GM12878 (cell line): Measurements from ENCODE around the gene ZNF804B. TPM values are rescaled to one million over a fixed set of nuclear protein-coding genes. Genes with fewer than 3 reads are reported as not detected.
A peak's percentile ranks its signal among the peaks of the same experiment; 100 is the strongest.

Source experiments
- ATAC-seq: fragments of 200-7000 bp; cut with Tn5 transposase; 3 replicates; pipeline ENCODE4 v1.9.1; 2020; ENCODE audit warnings: mild to moderate bottlenecking, moderate library complexity
- BruUV-seq: library from RNA; stranded (reverse); fragments of 400-500 nt; replicated peaks from 2 replicates; lab custom pipeline; 2021; lab: Mats Ljungman, UMichigan
- CTCF ChIA-PET: fragments of 300-600 bp; sonication (Branson Sonifier 250); formaldehyde crosslinking; extraction: SDS; loops from one replicate; lab custom pipeline; 2021; ENCODE audit warnings: inconsistent platforms; lab: Yijun Ruan, JAX
- POLR2A ChIA-PET: fragments of 350-600 bp; formaldehyde crosslinking; extraction: SDS; loops from one replicate; lab custom pipeline; 2021; ENCODE audit warnings: inconsistent platforms; lab: Charles Lee
- RAD21 ChIA-PET: fragments of 300-600 bp; sonication (Branson Sonifier 250); formaldehyde crosslinking; loops from one replicate; lab custom pipeline; 2023; ENCODE audit warnings: antibody characterized with exemption; ENCODE audit not compliant: unreplicated experiment; lab: Charles Lee
- SMC1A ChIA-PET: fragments of 300-600 bp; sonication (Branson Sonifier 250); formaldehyde crosslinking; loops from one replicate; lab custom pipeline; 2023; ENCODE audit not compliant: unreplicated experiment, uncharacterized antibody; lab: Charles Lee
- DNase-seq: peaks from one replicate; pipeline ENCODE4 v3.0.0-alpha.2; 2011; ENCODE audit warnings: low read depth, low spot score
- FAIRE-seq: peaks from 3 replicates; lab custom pipeline; 2011; peaks lifted over from hg19 to GRCh38; lab: Jason Lieb, UNC
- H2AFZ ChIP-seq: 2 replicates; pipeline ENCODE4 v1.6.0; 2011; ENCODE audit warnings: low read depth, low read length, control low read depth; ENCODE audit not compliant: control insufficient read depth
- H3K27ac ChIP-seq: 2 replicates; pipeline ENCODE4 v1.5.1; 2011; ENCODE audit warnings: control low read depth; ENCODE audit not compliant: control insufficient read depth, insufficient read depth
- H3K27me3 ChIP-seq, 2 experiments: replicated peaks in 1 of 2; 2 replicates each; pipeline versions ENCODE4 v1.6.0 to v1.6.1; 2011; ENCODE audit warnings: low read length in 1 of 2; ENCODE audit not compliant: control insufficient read depth in 2 of 2, insufficient read depth in 2 of 2
- H3K36me3 ChIP-seq, 2 experiments: 2 replicates each; pipeline ENCODE4 v1.5.1; 2011; ENCODE audit warnings: low read length in 1 of 2; ENCODE audit not compliant: control insufficient read depth in 2 of 2, insufficient read depth in 2 of 2
- H3K4me1 ChIP-seq: 2 replicates; pipeline ENCODE4 v1.6.1; 2011; ENCODE audit warnings: mild to moderate bottlenecking, low read length, moderate library complexity, mixed read lengths; ENCODE audit not compliant: control insufficient read depth, insufficient read depth
- H3K4me2 ChIP-seq: 2 replicates; pipeline ENCODE4 v1.6.0; 2011; ENCODE audit warnings: control low read depth; ENCODE audit not compliant: control insufficient read depth, insufficient read depth
- H3K4me3 ChIP-seq: fragments of 200-600 bp; sonication (generic); 2 replicates; pipeline ENCODE4 v1.5.1; 2016
- H3K79me2 ChIP-seq: 2 replicates; pipeline ENCODE4 v1.6.0; 2011; ENCODE audit warnings: low read length; ENCODE audit not compliant: control insufficient read depth, insufficient read depth
- H3K9ac ChIP-seq: 2 replicates; pipeline ENCODE4 v1.8.0; 2011; ENCODE audit warnings: low read length, control low read depth, mixed read lengths; ENCODE audit not compliant: control insufficient read depth, insufficient read depth
- H3K9me3 ChIP-seq: replicated peaks from 3 replicates; pipeline ENCODE4 v1.5.1; 2011; ENCODE audit warnings: mild to moderate bottlenecking, low read length; ENCODE audit not compliant: control insufficient read depth, insufficient read depth
- H4K20me1 ChIP-seq: 2 replicates; pipeline ENCODE4 v1.6.0; 2011; ENCODE audit not compliant: control insufficient read depth, insufficient read depth
- BACH1 ChIP-seq: fragments of 450-650 bp; IDR thresholded peaks from 2 replicates; pipeline ENCODE4 v1.6.1; 2017; ENCODE audit warnings: mild to moderate bottlenecking, borderline replicate concordance
- EED ChIP-seq: sonication (generic); IDR thresholded peaks from 2 replicates; pipeline ENCODE4 v1.6.1; 2016; ENCODE audit warnings: antibody characterized with exemption, low read depth
- MEF2B ChIP-seq: fragments of 450-650 bp; IDR thresholded peaks from 2 replicates; pipeline ENCODE4 v1.6.1; 2018; ENCODE audit warnings: mild to moderate bottlenecking, moderate library complexity; ENCODE audit not compliant: partially characterized antibody, poor library complexity, severe bottlenecking
- MTA2 ChIP-seq: fragments of 450-650 bp; IDR thresholded peaks from 2 replicates; pipeline ENCODE4 v1.6.1; 2016; ENCODE audit warnings: low read depth, mild to moderate bottlenecking, moderate library complexity
- PML ChIP-seq: IDR thresholded peaks from 2 replicates; pipeline ENCODE4 v1.6.1; 2012; ENCODE audit warnings: low read length, inconsistent platforms
- SMAD5 ChIP-seq: IDR thresholded peaks from 2 replicates; pipeline ENCODE4 v1.6.1; 2016; ENCODE audit warnings: antibody characterized with exemption, low read depth
- WGBS: methylation state at CpG from one replicate; pipeline ENCODE4 v1.1.6; 2016; ENCODE audit warnings: low lambda C conversion rate; ENCODE audit not compliant: insufficient replicate concordance, insufficient coverage; ENCODE audit errors: missing lambda C conversion rate; 5-methylcytosine and 5-hydroxymethylcytosine counted together
- in situ Hi-C: fragments of 300-500 bp; cut with MboI; formaldehyde crosslinking; loops from 9 replicates; pipeline ENCODE4 v1.14.3; 2018; ENCODE audit warnings: mixed read lengths
- intact Hi-C: fragments of 100-400 bp; cut with micrococcal nuclease; formaldehyde crosslinking; loops from one replicate; pipeline ENCODE4 v1.14.2; 2022; ENCODE audit not compliant: unreplicated experiment
- polyA plus RNA-seq, 11 experiments: library from polyadenylated mRNA; depleted of rRNA in 4 of 11; unstranded in 6 of 11; stranded (reverse) in 5 of 11; fragments of >200 nt; fragmentation: Nextera tagmentation in 4 of 11; fragmentation: Illumina TruSeq in 1 of 11; extraction: Ambion mirVana in 4 of 11; extraction: Trizol in 1 of 11; gene quantifications; 1 replicate in 1 of 11; 2 replicates in 10 of 11; pipeline versions ENCODE4 v1.2.1 to v1.2.3, GENCODE V29; 2011 to 2016; ENCODE audit warnings: inconsistent platforms in 2 of 11, missing spikeins in 2 of 11, low read depth in 1 of 11
- total RNA-seq, 4 experiments: library from RNA; depleted of rRNA in 3 of 4; stranded (reverse); fragments of >200 nt in 3 of 4; fragmentation: Illumina TruSeq in 1 of 4; extraction: Trizol in 1 of 4; gene quantifications; 2 replicates each; pipeline versions ENCODE4 v1.2.1 to v1.2.3, GENCODE V29; 2013 to 2021
- TF ChIP-seq, protein P1 (sequence below): fragments of 450-650 bp; IDR thresholded peaks from 2 replicates; pipeline ENCODE4 v1.6.1; 2017; ENCODE audit warnings: low read depth, mild to moderate bottlenecking, moderate library complexity
- TF ChIP-seq, protein P2 (sequence below): IDR thresholded peaks from 2 replicates; pipeline ENCODE4 v1.6.1; 2012; ENCODE audit warnings: mild to moderate bottlenecking, low read depth, low read length

ZNF804B gene
- total and polyA plus RNA-seq, 10 of the 15 experiments (the other 5 are each of a cell fraction or from before 2014, with no cell fraction given) = not detected

DNA sequence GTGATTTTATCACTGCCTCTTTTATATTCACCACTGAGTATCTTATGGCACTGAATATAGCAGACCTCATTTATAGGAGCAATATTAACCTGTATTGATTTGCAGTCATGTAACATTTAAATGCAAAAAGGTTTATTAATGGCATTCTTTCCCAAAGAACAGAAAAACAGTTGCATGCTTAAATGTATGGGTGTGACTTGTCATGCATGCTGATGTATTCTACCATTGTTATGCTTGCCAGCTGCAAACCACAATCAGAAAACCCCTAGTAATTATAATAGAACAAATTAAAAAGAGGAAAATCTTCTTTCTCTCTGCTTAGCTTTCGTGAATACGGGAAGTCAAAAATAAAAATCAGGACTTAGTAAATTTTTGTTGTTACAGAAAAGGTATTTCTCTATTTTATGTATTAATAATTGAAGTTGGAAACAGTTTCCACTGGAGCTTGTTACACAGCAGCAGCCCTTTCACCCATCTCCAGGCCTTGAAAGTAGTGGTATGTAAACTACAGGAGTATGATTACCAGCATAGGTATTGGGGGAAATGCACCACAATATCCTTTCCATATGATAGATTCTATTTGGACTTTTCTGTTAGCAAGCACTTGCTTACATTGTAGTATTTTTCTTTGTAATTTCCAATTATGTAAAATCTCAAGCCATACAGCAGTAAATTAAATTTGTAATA lies 183.5 kb downstream of the ZNF804B start:
- in situ Hi-C loops = no loop called here
- ChIA-PET RAD21 (no interaction called here), CTCF (no interaction called here), POLR2A (no interaction called here), SMC1A (no interaction called here)
- Histone ChIP-seq H3K27me3 (no peaks in the 10 kb centered on the region), H3K4me2 (no peak overlapping the region), H3K36me3 (no peaks in the 10 kb centered on the region), H3K79me2 (no peaks in the 10 kb centered on the region), H3K9ac (no peak overlapping the region), H3K4me1 (no peaks in the 10 kb centered on the region), H2AFZ (no peak overlapping the region), H3K27ac (no peak overlapping the region), H4K20me1 (no peaks in the 10 kb centered on the region), H3K9me3 (no peaks in the 10 kb centered on the region), H3K4me3 (no peak overlapping the region)
- 3% methylated on average over 2 of the region's 2 CpGs for WGBS
- FAIRE-seq (no peak), ATAC-seq (peak; percentile 65), DNase-seq (no peak)
- intact Hi-C loops = no loop called here
- TF ChIP-seq, protein P1, sequence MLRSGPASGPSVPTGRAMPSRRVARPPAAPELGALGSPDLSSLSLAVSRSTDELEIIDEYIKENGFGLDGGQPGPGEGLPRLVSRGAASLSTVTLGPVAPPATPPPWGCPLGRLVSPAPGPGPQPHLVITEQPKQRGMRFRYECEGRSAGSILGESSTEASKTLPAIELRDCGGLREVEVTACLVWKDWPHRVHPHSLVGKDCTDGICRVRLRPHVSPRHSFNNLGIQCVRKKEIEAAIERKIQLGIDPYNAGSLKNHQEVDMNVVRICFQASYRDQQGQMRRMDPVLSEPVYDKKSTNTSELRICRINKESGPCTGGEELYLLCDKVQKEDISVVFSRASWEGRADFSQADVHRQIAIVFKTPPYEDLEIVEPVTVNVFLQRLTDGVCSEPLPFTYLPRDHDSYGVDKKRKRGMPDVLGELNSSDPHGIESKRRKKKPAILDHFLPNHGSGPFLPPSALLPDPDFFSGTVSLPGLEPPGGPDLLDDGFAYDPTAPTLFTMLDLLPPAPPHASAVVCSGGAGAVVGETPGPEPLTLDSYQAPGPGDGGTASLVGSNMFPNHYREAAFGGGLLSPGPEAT = 0 out of 2 replicates have a peak, but pooled peaks have one; percentile 21
- TF ChIP-seq MEF2B = no peak
- TF ChIP-seq MTA2 = peak; percentile 63
- no peak for TF ChIP-seq EED
- TF ChIP-seq PML = no peak
- BruUV-seq = no TSS peak

DNA sequence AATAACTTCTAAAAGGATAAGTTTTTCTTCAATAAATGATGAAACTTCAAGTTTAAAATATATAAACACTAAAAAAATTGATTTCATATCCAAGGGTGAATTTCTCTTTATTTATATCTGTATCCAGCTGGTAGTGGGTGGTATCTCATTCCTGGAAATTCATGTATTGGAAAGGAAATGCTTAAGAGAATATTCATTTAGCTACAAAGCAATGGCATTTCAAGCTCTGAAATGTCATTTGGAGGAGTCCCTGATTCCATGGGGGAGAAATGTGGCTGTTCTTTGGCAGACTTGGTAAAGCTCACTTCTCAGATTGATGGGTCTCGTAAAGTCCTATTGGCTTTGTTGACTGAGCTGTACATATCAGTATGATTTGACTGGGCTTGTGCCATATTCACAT lies 192.3 kb downstream of the ZNF804B start:
- no peaks in the 10 kb centered on the region for H3K79me2 ChIP-seq
- no peaks in the 10 kb centered on the region for H3K4me1 ChIP-seq
- POLR2A ChIA-PET = no interaction called here
- no peak overlapping the region for H3K4me2 ChIP-seq
- intact Hi-C loops = no loop called here
- no peak for ATAC-seq
- no peak overlapping the region for H3K9ac ChIP-seq
- H3K9me3 ChIP-seq = no peaks in the 10 kb centered on the region
- H4K20me1 ChIP-seq = no peaks in the 10 kb centered on the region
- H2AFZ ChIP-seq = no peak overlapping the region
- no peak for DNase-seq
- 0% methylated on average over 1 of the region's 1 CpG for WGBS
- no peak overlapping the region for H3K27ac ChIP-seq
- RAD21 ChIA-PET = no interaction called here
- no peaks in the 10 kb centered on the region for H3K36me3 ChIP-seq
- H3K4me3 ChIP-seq = no peak overlapping the region
- SMC1A ChIA-PET = no interaction called here
- CTCF ChIA-PET = interaction anchor here (0.6 kb wide), 1 partner anchor 604 kb away, joined by 3 read pairs; no protein-coding TSS in a partner anchor
- no peak for FAIRE-seq
- BruUV-seq = no TSS peak
- TF ChIP-seq BACH1 (no peak), SMAD5 (no peak)
- TF ChIP-seq, protein P2, sequence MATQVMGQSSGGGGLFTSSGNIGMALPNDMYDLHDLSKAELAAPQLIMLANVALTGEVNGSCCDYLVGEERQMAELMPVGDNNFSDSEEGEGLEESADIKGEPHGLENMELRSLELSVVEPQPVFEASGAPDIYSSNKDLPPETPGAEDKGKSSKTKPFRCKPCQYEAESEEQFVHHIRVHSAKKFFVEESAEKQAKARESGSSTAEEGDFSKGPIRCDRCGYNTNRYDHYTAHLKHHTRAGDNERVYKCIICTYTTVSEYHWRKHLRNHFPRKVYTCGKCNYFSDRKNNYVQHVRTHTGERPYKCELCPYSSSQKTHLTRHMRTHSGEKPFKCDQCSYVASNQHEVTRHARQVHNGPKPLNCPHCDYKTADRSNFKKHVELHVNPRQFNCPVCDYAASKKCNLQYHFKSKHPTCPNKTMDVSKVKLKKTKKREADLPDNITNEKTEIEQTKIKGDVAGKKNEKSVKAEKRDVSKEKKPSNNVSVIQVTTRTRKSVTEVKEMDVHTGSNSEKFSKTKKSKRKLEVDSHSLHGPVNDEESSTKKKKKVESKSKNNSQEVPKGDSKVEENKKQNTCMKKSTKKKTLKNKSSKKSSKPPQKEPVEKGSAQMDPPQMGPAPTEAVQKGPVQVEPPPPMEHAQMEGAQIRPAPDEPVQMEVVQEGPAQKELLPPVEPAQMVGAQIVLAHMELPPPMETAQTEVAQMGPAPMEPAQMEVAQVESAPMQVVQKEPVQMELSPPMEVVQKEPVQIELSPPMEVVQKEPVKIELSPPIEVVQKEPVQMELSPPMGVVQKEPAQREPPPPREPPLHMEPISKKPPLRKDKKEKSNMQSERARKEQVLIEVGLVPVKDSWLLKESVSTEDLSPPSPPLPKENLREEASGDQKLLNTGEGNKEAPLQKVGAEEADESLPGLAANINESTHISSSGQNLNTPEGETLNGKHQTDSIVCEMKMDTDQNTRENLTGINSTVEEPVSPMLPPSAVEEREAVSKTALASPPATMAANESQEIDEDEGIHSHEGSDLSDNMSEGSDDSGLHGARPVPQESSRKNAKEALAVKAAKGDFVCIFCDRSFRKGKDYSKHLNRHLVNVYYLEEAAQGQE = no peak
- TF ChIP-seq, all 136 proteins: peak for 0
- H3K27me3 ChIP-seq = no peaks in the 10 kb centered on the region
- in situ Hi-C loops = no loop called here
